ENCODE data around the gene MRPS31. TPM values are rescaled to one million over a fixed set of nuclear protein-coding genes. Genes with fewer than 3 reads are reported as not detected.

The MRPS31 gene
- total RNA-seq, 1 experiment from 2014 or later = 10.9 TPM

DNA sequence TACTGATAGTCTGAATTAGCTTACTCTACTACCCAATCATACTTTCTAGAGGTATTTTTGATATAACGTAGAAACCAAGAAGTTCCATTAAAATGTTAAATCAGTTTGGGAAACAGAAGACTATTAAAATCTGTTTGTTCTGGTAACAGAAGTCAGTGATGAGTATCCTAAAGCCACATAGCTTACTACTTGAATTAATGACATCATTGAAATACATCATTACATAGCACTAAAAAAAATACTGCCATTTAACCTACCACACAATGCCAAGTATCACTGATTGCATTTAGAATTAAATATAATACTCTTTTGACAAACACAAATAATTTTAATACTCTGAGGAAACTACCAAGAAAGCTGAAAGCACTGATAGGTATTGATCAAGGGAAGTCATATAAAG, 5.4 kb downstream of the MRPS31 start:
- Histone ChIP-seq H3K27ac (ENCODE audit: low read length) (no peak overlapping the region), H3K4me3 (ENCODE audit: low read depth in 2 of 2, low read length in 2 of 2) (no peak overlapping the region), H3K36me3 (ENCODE audit: control insufficient read depth, insufficient read depth, low read length) (peaks cover 3% of the 10 kb centered on the region; the same call in 1 of the 2 replicates), H3K9me3 (ENCODE audit: control insufficient read depth, insufficient read depth, low read depth, low read length) (no peaks in the 10 kb centered on the region), H3K4me1 (ENCODE audit: control insufficient read depth, insufficient read depth, low read length) (peaks cover 3% of the 10 kb centered on the region; the same call in 1 of the 2 replicates), H3K27me3 (ENCODE audit: control insufficient read depth, insufficient read depth, low read length) (no peaks in the 10 kb centered on the region)
- ChIA-PET CTCF (no interaction called here), POLR2A (no interaction called here)
- BruUV-seq (replicated peaks) = no TSS peak
- DNase-seq (ENCODE audit: low read depth, low spot score) (no peak), ATAC-seq (no peak)
- TF ChIP-seq, protein P1, sequence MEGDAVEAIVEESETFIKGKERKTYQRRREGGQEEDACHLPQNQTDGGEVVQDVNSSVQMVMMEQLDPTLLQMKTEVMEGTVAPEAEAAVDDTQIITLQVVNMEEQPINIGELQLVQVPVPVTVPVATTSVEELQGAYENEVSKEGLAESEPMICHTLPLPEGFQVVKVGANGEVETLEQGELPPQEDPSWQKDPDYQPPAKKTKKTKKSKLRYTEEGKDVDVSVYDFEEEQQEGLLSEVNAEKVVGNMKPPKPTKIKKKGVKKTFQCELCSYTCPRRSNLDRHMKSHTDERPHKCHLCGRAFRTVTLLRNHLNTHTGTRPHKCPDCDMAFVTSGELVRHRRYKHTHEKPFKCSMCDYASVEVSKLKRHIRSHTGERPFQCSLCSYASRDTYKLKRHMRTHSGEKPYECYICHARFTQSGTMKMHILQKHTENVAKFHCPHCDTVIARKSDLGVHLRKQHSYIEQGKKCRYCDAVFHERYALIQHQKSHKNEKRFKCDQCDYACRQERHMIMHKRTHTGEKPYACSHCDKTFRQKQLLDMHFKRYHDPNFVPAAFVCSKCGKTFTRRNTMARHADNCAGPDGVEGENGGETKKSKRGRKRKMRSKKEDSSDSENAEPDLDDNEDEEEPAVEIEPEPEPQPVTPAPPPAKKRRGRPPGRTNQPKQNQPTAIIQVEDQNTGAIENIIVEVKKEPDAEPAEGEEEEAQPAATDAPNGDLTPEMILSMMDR (IDR thresholded peaks at IDR 0.05) = no peak
- in situ Hi-C loops (cut with HindIII; ENCODE audit: low pct_unique_long_range_greater_than_20kb, low sequenced_read_pairs) (no loop called here), intact Hi-C loops (cut with micrococcal nuclease; ENCODE audit: unreplicated experiment) (no loop called here)

DNA sequence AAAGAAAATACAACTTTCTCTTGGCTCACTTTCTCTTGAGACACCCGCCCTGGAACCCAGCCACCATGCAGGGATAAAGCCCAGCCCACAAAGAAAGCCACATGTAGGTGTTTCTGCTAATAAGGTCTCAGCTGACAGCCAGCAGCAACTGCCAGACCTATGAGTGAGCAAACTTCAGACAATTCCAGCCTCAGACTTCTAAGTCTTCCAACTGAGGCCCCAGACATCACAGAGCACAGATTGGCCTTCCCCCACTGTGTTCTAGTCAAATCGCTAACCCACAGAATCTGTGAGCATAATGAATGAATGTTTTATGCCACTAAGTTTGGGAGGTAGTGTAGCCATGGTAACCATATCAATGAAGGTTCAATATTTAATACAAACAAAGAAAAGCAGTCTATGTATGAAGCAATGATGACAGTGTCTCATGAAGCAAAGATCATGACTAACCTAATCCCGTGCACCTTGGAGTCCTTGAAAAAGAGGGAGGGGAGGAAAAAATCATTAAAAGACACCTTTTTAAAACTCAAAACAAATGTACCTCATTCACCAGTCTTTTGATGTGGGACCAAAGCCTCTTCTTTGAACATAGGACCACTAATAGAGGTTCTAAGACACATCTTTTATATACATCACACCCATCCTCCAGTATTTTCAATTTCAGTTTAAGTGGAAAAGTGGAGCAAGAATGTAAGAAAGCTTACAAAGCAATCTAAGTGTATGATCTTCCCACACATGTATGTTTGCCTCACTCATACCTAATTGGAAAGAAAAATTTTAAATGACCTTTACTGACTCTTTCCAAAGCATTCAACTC, 6.2 kb downstream of the MRPS31 start:
- no peak for DNase-seq (ENCODE audit: low read depth, low spot score)
- no TSS peak for BruUV-seq (replicated peaks)
- POLR2A ChIA-PET = no interaction called here
- Histone ChIP-seq H3K9me3 (ENCODE audit: control insufficient read depth, insufficient read depth, low read depth, low read length) (no peaks in the 10 kb centered on the region), H3K4me1 (ENCODE audit: control insufficient read depth, insufficient read depth, low read length) (no peaks in the 10 kb centered on the region), H3K4me3 (ENCODE audit: low read depth in 2 of 2, low read length in 2 of 2) (no peak overlapping the region), H3K27ac (ENCODE audit: low read length) (no peak overlapping the region), H3K27me3 (ENCODE audit: control insufficient read depth, insufficient read depth, low read length) (no peaks in the 10 kb centered on the region), H3K36me3 (ENCODE audit: control insufficient read depth, insufficient read depth, low read length) (no peaks in the 10 kb centered on the region)
- ATAC-seq = no peak
- in situ Hi-C loops (cut with HindIII; ENCODE audit: low pct_unique_long_range_greater_than_20kb, low sequenced_read_pairs) = no loop called here
- CTCF ChIA-PET = no interaction called here
- TF ChIP-seq TCF7L2 (IDR thresholded peaks at IDR 0.05; ENCODE audit: low read depth, low read length) (no peak), POLR2AphosphoS5 (IDR thresholded peaks at IDR 0.05; ENCODE audit: low read depth, low read length) (no peak), SIN3A (IDR thresholded peaks at IDR 0.05; ENCODE audit: borderline replicate concordance, insufficient read depth, low read depth, low read length) (no peak)
- TF ChIP-seq, protein P2, sequence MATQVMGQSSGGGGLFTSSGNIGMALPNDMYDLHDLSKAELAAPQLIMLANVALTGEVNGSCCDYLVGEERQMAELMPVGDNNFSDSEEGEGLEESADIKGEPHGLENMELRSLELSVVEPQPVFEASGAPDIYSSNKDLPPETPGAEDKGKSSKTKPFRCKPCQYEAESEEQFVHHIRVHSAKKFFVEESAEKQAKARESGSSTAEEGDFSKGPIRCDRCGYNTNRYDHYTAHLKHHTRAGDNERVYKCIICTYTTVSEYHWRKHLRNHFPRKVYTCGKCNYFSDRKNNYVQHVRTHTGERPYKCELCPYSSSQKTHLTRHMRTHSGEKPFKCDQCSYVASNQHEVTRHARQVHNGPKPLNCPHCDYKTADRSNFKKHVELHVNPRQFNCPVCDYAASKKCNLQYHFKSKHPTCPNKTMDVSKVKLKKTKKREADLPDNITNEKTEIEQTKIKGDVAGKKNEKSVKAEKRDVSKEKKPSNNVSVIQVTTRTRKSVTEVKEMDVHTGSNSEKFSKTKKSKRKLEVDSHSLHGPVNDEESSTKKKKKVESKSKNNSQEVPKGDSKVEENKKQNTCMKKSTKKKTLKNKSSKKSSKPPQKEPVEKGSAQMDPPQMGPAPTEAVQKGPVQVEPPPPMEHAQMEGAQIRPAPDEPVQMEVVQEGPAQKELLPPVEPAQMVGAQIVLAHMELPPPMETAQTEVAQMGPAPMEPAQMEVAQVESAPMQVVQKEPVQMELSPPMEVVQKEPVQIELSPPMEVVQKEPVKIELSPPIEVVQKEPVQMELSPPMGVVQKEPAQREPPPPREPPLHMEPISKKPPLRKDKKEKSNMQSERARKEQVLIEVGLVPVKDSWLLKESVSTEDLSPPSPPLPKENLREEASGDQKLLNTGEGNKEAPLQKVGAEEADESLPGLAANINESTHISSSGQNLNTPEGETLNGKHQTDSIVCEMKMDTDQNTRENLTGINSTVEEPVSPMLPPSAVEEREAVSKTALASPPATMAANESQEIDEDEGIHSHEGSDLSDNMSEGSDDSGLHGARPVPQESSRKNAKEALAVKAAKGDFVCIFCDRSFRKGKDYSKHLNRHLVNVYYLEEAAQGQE (IDR thresholded peaks at IDR 0.05; ENCODE audit: insufficient read depth in 1 of 2, low read depth in 2 of 2, low read length in 1 of 2) = no peak
- TF ChIP-seq, protein P1 (IDR thresholded peaks at IDR 0.05) = no peak
- intact Hi-C loops (cut with micrococcal nuclease; ENCODE audit: unreplicated experiment) = no loop called here

Measured in Panc1 (cell line).